IPS DF 19.7 (cell line): ENCODE data around the gene NFATC1.

Experiments
- DNase-seq: peaks from one replicate; pipeline ENCODE4 v3.0.0-alpha.2; 2013; ENCODE audit warnings: low read depth, low spot score

NFATC1 gene

GRCh38 chr18:79395761-79396404 is at the start of gene NFATC1:
Gene NFATC1 (plus strand): TSS chr18:79395930. CDS start chr18:79396225, 295 bp downstream.
- DNase-seq, result no peak

- DNase-seq, result no peak
Observed at GRCh38 chr18:79345981-79346380, 49.7 kb upstream of the NFATC1 start.

- DNase-seq, result no peak
Observed at GRCh38 chr18:79348066-79348465, 47.7 kb upstream of the NFATC1 start.

- DNase-seq, result no peak
Observed at GRCh38 chr18:79352432-79352831, 43.3 kb upstream of the NFATC1 start.

- DNase-seq, result no peak
Observed at GRCh38 chr18:79353267-79353666, 42.5 kb upstream of the NFATC1 start.

- DNase-seq, result no peak
Observed at GRCh38 chr18:79354350-79354749, 41.4 kb upstream of the NFATC1 start.

- DNase-seq, result no peak
Observed at GRCh38 chr18:79355433-79356335, 40.0 kb upstream of the NFATC1 start.

GRCh38 chr18:79356435-79356834 is 39.3 kb upstream of the NFATC1 start:
- no peak for DNase-seq

GRCh38 chr18:79360933-79361332 is 34.8 kb upstream of the NFATC1 start:
- DNase-seq, result no peak

- no peak for DNase-seq
Observed at GRCh38 chr18:79361766-79362522, 33.8 kb upstream of the NFATC1 start.

GRCh38 chr18:79365701-79366100 is 30.0 kb upstream of the NFATC1 start:
- DNase-seq, result no peak

GRCh38 chr18:79366177-79367094 is 29.3 kb upstream of the NFATC1 start:
- no peak for DNase-seq

GRCh38 chr18:79367480-79367879 is 28.2 kb upstream of the NFATC1 start:
- no peak for DNase-seq

- no peak for DNase-seq
Observed at GRCh38 chr18:79367989-79368388, 27.7 kb upstream of the NFATC1 start.

- DNase-seq, result no peak
Observed at GRCh38 chr18:79368681-79369080, 27.0 kb upstream of the NFATC1 start.

GRCh38 chr18:79371561-79372121 is 24.1 kb upstream of the NFATC1 start:
- no peak for DNase-seq

- no peak for DNase-seq
Observed at GRCh38 chr18:79372461-79372860, 23.3 kb upstream of the NFATC1 start.

- no peak for DNase-seq
Observed at GRCh38 chr18:79372991-79373390, 22.7 kb upstream of the NFATC1 start.

GRCh38 chr18:79373736-79374135 is 22.0 kb upstream of the NFATC1 start:
- DNase-seq, result no peak

GRCh38 chr18:79374408-79375171 is 21.1 kb upstream of the NFATC1 start:
- no peak for DNase-seq
